ENCODE measurements around the gene ACTL6B.

DNA sequence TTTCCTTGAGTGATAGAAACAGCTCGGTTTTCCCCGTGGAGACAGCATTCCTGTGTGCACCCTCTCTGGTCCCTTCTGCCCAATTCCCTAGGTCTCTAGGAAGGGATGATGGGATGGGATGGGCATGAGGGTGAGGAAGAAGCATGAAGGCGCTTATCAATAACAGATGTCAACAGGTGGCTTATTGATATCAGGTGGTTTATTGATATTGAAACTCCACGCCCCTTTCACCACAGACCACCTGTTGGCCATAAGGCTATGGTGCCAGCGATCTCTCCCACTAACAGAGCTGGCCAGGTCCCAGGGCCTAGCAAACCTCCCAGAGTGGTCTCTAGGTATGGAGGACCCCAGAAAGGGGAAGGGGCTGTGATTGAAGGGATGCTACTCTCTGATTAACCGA lies 36.0 kb downstream of the ACTL6B start:
- no peak for TF ChIP-seq ELF4 (CRISPR knock-in tag; IDR thresholded peaks at IDR 0.05; ENCODE audit: low read depth)
- TF ChIP-seq CBFB (CRISPR knock-in tag; IDR thresholded peaks at IDR 0.05; ENCODE audit: low read depth): no peak
- TF ChIP-seq, protein P1, sequence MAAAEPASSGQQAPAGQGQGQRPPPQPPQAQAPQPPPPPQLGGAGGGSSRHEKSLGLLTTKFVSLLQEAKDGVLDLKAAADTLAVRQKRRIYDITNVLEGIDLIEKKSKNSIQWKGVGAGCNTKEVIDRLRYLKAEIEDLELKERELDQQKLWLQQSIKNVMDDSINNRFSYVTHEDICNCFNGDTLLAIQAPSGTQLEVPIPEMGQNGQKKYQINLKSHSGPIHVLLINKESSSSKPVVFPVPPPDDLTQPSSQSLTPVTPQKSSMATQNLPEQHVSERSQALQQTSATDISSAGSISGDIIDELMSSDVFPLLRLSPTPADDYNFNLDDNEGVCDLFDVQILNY (CRISPR knock-in tag; IDR thresholded peaks at IDR 0.05): no peak
